Measurements from ENCODE around the gene PTPRD. TPM values are rescaled to one million over a fixed set of nuclear protein-coding genes. Genes with fewer than 3 reads are reported as not detected.

Gene PTPRD
- polyA plus RNA-seq, 4 donors = 91.3 to 115 (median 106) TPM

DNA sequence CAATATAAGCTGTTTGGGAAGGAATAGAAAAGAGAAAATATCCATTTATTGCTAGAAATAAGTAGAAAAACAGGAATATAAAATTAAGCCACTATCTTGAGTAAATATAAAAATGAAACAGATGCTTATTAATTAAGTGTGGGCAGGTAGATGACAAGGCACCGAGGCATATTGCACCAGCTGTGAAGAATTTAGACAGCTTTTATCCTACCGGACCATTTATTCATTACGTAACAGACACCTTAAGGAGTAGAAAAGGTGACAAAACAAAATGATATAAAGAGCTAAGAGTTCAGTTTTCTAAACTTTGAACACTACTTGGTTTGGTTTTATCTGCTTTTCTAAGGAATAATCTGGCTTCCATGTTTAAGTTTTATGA lies 404.1 kb downstream of the PTPRD start:
- no peak for DNase-seq (ENCODE audit: low read depth in 4 of 4, low spot score in 2 of 4)

DNA sequence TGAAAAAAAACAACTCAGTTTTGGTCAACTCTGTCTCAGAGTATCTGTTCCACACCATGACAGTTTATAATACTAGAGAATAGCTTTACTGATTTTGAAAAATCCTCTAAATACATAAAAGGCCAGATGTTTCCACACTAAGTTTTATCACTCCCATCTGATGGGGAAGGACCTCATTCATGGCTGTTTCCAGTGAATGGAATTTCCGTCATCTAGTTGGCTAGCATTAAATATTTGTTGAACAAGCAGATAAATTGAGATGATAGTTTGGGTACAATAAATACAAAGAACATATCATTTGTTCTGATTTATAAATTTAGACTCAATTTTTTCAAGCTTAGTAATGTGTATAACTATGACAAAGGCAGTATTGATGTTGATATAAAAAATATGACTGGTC lies 408.5 kb downstream of the PTPRD start:
- no peak for DNase-seq (ENCODE audit: low read depth in 4 of 4, low spot score in 2 of 4)

DNA sequence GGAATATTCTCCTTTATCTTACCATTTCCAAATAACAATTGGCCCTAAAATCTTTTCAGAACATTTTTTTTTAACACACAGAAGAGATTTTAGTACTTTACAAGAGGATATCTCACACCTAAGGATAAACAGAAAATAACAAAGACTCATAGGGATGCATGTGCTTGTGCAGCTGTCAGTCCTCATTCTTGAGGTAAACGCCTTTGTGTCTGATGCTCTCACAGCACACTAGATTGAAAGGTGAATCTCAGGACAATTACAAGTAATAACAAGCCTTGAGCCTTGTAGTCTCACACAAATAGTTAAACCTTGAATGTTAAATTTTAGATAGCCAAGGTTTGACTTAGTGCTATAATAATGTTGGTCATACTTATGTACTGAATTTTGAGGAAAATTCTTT lies 439.2 kb downstream of the PTPRD start:
- no peak for DNase-seq (ENCODE audit: low read depth in 4 of 4, low spot score in 2 of 4)

DNA sequence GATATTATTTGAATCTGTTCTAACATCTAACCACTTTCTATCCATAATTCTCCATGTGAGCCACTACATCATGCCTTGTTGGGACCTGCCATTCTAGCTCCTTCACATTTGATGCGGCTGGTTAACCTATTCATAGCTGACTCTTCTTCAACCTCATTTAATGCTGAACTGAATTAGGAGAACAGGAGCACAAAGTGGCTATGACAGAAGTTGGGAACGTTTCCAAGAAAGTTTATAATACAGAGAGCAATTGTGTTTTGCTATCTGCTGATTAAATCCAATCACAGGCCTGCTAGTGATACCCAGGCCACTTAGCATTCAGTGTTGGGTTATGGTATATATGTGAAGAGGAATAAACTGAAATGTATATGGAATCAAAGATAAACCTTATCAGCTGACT lies 440.3 kb downstream of the PTPRD start:
- DNase-seq (ENCODE audit: low read depth in 4 of 4, low spot score in 2 of 4) = no peak

DNA sequence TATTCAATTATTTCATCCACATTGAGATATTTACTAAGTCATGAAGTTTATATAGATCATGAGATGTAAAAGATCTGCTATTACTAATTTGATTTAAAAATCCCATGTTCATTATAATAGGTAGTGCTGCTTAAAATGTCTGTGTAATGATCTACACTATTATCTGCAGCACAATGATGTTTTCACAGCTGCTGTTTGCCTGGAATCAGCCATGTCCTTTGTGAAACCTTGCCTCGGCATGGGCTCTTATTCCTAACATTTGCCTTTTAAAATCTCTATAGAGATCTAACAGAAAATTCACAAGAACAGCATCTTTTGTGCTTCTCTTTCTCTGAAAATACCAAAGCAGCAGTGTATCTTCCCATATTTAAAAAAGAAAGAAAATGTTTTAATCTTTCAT lies 444.6 kb downstream of the PTPRD start:
- no peak for DNase-seq (ENCODE audit: low read depth in 4 of 4, low spot score in 2 of 4)

DNA sequence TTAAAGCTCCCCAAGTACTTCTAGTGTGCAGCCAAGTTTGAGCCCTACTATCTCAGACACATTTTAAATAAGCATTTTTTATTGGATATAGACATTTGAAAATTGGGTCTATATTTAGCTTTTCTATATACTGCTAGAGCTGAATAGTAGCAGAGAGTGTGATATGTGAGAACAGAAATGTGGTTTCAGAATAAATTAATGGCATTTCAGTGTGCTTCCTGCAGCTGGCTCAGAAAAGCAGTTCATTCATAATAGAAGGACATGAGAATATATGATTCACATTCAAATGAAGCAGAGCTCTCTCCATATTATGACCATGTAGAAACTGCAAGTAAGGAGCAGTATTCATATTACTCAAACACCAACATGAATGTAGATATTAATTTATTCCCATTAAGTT lies 464.0 kb downstream of the PTPRD start:
- no peak for DNase-seq (ENCODE audit: low read depth in 4 of 4, low spot score in 2 of 4)

DNA sequence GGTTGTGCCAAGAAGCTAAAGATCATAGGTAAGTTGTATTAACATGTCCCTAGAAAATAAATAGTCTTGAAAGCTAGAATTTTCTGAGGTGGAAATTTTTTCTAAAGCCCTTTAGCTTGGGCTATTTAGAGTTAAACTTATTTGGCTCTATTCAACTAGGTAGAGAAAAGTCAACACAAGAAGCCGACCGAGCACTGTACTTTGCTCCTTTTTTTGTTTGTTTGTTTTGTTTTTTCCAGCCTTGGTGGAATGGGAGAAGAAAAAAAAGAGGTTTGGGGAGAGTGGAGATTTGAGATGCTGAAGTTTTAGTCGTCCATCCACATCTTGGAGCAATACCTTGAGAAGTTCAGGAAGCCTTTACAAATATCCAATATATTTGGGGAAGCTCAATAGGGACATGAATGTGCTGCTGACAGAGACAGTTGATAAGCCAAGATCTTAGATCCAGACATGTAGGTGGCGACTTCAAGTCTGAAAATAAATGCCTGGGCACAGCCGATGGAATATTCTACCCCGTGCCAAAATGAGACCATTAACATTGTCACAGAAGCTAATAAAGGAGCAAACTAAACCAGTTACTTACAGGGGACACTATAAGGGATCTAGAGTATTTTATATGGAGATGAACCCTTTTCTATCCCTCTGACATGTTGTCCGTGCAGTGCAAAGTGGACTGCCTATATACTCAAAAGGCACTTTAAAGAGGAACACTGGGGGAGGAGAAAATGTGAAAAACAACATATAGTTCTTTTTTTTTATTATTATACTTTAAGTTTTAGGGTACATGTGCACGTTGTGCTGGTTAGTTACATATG lies 466.1 kb downstream of the PTPRD start:
- no peak for DNase-seq (ENCODE audit: low read depth in 4 of 4, low spot score in 2 of 4)

DNA sequence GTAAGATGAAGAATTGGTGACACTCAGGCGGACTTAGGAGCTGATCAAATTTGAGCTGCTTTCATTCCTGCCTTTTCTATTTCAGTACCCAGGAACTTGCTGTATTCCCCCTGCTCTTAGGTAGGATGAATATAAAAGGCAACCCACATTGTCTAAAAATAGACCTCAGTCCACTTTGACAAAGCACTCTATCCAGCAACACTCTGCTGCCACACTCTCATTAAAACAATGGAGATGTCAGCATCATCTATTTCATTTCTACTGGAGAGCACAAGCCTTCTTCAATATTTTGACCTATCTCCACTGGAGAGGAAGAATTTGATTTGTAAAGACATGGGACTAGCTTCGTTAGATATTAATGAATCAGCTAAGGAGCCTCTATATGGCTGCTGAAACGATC lies 468.4 kb downstream of the PTPRD start:
- no peak for DNase-seq (ENCODE audit: low read depth in 4 of 4, low spot score in 2 of 4)

DNA sequence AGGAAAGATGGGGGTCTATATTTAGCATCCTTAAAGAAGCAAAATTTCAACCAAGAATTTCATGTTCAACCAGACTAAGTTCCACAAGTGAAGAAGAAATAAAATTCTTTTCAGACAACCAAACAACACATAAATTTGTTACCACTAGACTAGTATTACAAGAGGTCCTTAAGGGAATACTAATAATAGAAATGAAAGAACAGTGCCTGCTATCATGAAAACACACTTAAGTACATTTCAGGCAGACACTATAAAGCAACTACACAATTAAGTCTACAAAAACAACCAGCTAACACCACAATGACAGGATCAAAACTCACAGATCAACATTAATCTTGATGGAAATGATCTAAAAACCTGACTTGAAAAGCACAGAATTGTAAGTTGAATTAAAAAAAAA lies 477.2 kb downstream of the PTPRD start:
- DNase-seq (ENCODE audit: low read depth in 4 of 4, low spot score in 2 of 4) = no peak

DNA sequence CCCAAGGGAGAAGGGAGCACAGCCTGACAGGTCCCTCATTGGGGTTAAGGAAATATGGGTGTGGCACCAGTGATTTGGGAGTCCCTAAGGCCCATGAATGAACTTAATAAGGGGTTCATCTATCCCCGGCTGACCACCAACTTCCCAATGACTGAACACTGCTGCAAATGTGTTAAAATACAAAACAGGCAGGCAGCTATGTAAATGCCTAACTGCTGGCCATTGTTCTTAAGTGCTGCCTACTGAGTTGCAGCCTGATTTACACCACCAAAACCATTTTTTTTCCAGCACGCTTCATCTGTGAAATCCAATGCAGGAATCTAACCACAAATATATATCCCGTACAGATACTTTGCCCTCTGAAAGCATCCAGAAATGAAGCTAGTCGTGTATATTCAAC lies 478.5 kb downstream of the PTPRD start:
- DNase-seq (ENCODE audit: low read depth in 4 of 4, low spot score in 2 of 4) = no peak

DNA sequence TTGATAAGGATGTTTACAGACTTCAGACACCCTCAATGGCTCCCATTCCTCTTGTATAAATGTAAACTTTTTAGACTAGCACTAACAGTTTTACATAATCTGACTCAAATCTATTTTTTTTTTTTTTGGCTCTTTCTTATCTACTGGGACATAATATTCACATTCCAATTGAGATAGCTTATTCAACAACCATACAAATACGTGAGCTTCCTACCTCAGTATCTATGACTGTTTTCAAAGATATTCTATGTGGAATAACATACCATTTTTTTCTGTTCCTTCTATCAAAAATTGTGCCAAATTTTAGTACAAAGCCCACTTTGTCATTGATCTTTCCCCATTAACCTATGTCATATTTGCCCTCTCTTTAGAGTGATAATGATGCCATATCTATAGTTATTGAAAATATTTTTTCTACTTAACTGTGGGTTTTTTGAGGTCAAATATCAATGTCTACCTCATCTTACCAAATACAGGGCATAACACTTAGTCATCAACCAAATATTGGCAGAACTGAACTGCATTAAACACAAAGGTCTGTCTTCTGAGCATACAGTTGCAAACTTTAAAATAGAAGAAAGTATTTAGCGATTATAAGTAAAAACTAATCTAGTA lies 482.6 kb downstream of the PTPRD start:
- no peak for DNase-seq (ENCODE audit: low read depth in 4 of 4, low spot score in 2 of 4)

DNA sequence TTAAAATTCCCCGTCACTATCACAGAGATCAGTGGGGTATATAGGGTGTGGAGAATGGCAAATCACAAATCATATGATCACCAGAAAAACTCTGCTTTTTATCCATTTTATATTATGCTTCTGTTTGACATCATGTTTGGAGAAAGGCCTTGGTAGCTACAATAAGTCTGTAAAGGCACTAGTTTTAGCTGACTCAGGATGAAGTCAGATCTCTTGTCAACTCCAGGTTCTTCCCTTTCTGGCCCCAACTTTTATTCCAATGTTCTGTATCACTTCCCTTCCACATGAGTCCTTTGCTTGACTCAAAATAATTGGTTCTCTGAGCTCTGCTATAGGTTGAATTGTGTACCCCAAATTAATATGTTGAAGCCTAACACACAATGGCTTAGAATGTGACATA lies 484.9 kb downstream of the PTPRD start:
- DNase-seq (ENCODE audit: low read depth in 4 of 4, low spot score in 2 of 4) = no peak

DNA sequence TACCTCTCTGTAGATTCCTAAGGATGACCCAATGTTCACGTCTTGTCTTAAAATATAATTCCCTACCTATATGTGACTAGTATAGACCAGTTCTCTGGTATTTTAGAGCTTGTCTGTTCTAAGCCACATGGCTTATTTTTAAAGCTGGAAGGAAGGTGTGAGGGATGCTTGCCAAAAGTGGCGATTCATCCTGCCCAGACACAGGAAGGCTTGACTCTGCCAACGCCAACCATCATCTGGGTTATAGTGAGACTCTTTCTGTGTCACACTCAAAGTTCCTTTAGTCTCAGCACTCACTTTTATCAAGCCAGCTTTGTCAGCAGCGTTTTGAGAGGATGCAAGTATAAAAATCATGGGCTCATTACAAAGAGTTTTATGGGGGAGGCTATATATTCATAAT lies 500.0 kb downstream of the PTPRD start:
- no peak for DNase-seq (ENCODE audit: low read depth in 4 of 4, low spot score in 2 of 4)

DNA sequence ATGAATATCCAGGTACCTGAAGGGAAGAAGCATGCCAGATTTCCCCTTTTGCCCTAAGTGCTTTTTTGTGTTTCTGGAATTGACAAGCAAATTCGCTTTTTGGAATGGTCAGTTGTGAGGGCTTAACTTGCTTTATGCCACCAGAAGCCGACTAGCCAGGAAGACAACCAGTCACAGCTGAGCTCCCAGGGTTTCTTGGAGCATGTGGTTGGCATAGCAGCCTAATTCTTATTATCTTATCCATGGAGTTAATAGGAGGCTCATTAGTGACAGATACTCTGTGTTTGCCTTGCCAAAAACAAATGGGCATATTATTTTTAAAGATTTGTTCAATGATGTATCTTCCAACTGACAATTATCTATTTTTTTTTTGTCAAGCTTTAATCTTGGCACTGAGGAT lies 500.7 kb downstream of the PTPRD start:
- DNase-seq (ENCODE audit: low read depth in 4 of 4, low spot score in 2 of 4) = no peak

DNA sequence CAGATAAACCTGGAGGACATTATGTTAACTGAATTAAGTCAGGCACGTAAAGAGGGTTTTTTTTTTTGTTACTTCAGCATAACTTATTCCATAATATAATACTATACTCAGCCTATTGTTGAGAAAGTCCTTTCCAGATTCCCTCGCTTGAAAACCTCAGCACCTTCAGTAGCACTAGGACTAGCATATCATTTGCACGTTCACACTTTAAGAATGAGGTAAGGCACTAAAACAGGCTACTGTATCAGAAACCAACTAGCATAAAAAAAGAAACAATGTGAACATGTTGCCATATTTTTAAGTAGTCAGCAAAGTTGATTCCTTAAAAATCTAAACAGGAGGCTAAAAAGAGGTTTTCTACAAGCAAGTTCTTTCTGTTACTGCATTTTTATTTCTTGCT lies 504.0 kb downstream of the PTPRD start:
- DNase-seq (ENCODE audit: low read depth in 4 of 4, low spot score in 2 of 4) = no peak

DNA sequence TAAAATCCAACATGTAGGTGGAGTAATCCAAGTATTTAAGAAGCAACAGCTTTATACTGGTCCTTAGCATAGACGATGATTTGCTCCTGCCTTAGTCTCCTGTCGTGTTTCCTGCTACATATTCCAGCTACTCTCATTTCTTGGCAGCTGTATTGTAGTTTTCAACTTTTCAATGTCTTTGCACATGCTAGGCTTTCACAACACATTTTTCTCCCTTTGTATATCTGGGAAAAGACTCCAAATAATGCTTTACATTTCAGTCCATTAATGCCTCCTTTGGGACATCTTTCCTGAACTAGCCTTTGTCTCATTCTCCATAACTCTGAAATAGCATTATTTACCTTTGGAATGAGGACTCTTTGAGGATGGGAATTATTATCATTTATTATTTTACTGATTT lies 508.0 kb downstream of the PTPRD start:
- no peak for DNase-seq (ENCODE audit: low read depth in 4 of 4, low spot score in 2 of 4)

DNA sequence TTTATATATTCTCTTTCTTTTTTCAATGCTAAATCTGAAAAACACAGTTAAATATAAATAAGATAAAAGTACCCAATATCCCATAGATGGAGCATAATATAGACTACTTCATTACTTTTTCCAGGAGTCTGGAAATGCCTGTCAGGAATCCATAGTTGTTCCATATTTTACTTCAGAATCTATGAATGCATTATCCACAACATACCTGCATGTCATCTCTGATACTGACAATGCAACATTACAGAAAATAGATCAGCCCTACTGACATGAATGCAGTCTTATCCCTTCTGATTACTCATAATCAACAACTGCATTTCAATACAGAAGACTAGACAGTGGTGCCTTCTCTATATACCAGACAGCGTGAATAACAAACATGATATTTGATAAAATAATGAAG lies 517.6 kb downstream of the PTPRD start:
- DNase-seq (ENCODE audit: low read depth in 4 of 4, low spot score in 2 of 4) = no peak

DNA sequence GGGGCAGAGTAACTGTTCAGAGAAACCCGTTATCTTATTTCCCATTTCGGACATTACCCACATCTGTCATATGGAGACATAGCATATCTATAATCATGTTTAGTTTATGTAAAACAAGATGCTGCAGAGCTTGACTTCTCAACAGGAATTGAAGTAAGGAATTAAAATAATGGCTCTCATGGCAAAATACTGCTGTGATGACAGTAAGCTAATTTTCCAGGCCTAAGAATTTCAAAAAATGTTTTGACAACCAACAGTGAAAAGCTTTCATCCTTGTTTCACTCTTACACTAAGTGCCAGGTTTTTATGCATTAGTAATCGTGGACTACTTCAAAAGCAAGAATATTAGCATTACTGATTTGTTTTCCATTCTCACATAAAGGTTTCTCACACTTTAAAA lies 518.2 kb downstream of the PTPRD start:
- DNase-seq (ENCODE audit: low read depth in 4 of 4, low spot score in 2 of 4) = no peak

DNA sequence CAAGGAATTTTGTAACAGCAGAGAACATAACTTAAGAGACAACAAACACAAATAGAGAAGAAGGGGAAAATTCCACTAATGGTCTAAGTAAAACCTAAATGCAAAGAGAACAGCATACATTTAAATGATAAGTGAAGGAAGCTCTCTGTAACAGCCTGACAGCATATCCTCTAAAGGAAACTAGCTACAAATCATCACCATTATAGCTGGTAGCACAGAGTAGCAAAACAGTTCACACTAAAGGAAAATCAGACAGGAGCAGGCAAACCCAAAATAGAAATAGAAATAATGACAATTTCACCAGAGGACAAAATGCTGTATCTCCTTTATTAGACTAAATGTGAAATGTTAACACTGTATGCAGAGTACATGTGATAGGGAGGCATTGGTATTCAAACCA lies 532.8 kb downstream of the PTPRD start:
- DNase-seq (ENCODE audit: low read depth in 4 of 4, low spot score in 2 of 4) = no peak

DNA sequence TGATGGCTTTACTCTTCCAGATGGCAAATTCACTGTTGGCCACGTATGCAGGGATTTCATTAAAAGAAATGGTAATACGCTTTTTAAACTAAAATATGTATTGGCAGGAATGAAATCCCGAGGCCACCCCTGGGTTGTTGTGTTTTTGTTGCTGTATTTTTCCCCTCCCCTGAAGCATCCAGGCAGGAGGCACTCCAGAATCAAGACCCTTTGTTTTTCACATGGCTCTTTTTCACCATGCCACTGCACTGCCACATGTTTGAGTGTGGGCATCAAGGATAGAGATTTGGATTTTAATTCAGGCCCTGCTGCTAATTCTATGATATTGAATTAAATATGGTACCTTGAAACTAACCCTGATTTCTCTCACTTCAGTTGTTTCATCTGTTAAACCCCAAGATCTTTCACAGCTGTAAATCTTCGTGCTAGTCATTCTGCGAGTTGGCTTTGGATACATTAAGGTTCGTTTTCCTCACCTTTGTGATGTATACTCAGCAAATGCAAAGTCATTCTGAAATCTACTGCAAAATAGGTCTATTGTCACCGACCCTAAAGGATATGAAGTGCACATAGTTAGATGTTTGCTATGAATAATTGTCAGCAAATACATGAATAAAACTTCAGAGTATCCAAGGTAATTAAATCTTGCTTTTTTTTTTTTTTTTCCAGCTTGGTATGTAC lies 533.4 kb downstream of the PTPRD start:
- no peak for DNase-seq (ENCODE audit: low read depth in 4 of 4, low spot score in 2 of 4)

DNA sequence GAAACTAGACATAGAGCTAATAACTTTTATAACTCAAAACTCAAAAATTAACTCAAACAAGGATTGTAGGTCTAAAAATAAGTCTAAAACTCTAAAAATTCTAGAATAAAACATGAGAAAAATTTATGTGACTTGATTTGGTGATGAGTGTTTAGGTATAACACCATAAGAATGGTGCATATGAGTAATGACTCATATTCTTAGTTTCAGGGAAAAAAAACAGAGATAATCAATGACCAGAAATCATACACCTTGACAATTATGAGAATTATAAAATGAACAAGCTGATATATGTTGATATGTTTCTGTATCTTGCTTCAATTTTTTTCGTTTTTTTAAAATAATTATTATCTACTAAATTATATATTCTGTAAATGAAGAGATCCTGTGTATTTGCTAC lies 541.2 kb downstream of the PTPRD start:
- no peak for DNase-seq (ENCODE audit: low read depth in 4 of 4, low spot score in 2 of 4)
